SU-DHL-6 (cell line): ENCODE results near the gene PDGFB.

ENCODE experiments used
- CTCF ChIP-seq: fragments of 200-600 bp; sonication (generic); IDR thresholded peaks from one replicate; pipeline ENCODE4 v1.5.1; 2017; ENCODE audit warnings: antibody characterized with exemption, mild to moderate bottlenecking, low read length, moderate library complexity; ENCODE audit not compliant: insufficient read depth, poor library complexity, severe bottlenecking
- EZH2phosphoT487 ChIP-seq: fragments of 200-600 bp; sonication (generic), shearing (Covaris generic); conservative IDR thresholded peaks from 2 replicates; pipeline ENCODE4 v1.6.1; 2018; ENCODE audit warnings: mild to moderate bottlenecking, antibody characterized with exemption, low read length, moderate library complexity, mixed read lengths

- TF ChIP-seq CTCF: no peak
- no peak for TF ChIP-seq EZH2phosphoT487
Measured at GRCh38 chr22:39176714-39177455, 67.9 kb downstream of the PDGFB start.
